Measurements from ENCODE around the gene MAST3.
"Not testable (repeated sequence)": the region's sequence is repeated elsewhere in the genome, so short reads cannot be mapped to it uniquely, and the experiment has no call there.

MAST3 gene

GRCh38 chr19:18086590-18087138 is 10.9 kb upstream of the MAST3 start, which contains the start of gene IL12RB1:
Gene IL12RB1, minus strand, starts transcription at chr19:18086934. Its CDS starts 111 bp downstream, at chr19:18086823.
- in situ Hi-C loops (cut with MboI; ENCODE audit: low sequenced_read_pairs) = no loop called here

GRCh38 chr19:18089096-18089541 is 8.5 kb upstream of the MAST3 start:
- in situ Hi-C loops (cut with MboI; ENCODE audit: low sequenced_read_pairs) = not testable (repeated sequence)

GRCh38 chr19:18089726-18090125 is 7.9 kb upstream of the MAST3 start:
- in situ Hi-C loops (cut with MboI; ENCODE audit: low sequenced_read_pairs) = no loop called here

- in situ Hi-C loops (cut with MboI; ENCODE audit: low sequenced_read_pairs) = no loop called here
Observed at GRCh38 chr19:18090545-18091216, 6.9 kb upstream of the MAST3 start.

- in situ Hi-C loops (cut with MboI; ENCODE audit: low sequenced_read_pairs) = no loop called here
Observed at GRCh38 chr19:18091217-18091608, 6.4 kb upstream of the MAST3 start.

- in situ Hi-C loops (cut with MboI; ENCODE audit: low sequenced_read_pairs) = no loop called here
Observed at GRCh38 chr19:18093439-18094161, 4.0 kb upstream of the MAST3 start.

GRCh38 chr19:18096258-18096657 is 1.3 kb upstream of the MAST3 start:
- in situ Hi-C loops (cut with MboI; ENCODE audit: low sequenced_read_pairs) = no loop called here

GRCh38 chr19:18097993-18098890 is 664 bp downstream of the MAST3 start:
- in situ Hi-C loops (cut with MboI; ENCODE audit: low sequenced_read_pairs) = no loop called here

GRCh38 chr19:18098891-18099622 is 1.5 kb downstream of the MAST3 start:
- in situ Hi-C loops (cut with MboI; ENCODE audit: low sequenced_read_pairs) = no loop called here

GRCh38 chr19:18099623-18099995 is 2.0 kb downstream of the MAST3 start:
- in situ Hi-C loops (cut with MboI; ENCODE audit: low sequenced_read_pairs) = no loop called here

GRCh38 chr19:18100710-18101109 is 3.1 kb downstream of the MAST3 start:
- in situ Hi-C loops (cut with MboI; ENCODE audit: low sequenced_read_pairs) = no loop called here

- in situ Hi-C loops (cut with MboI; ENCODE audit: low sequenced_read_pairs) = no loop called here
Observed at GRCh38 chr19:18101268-18101667, 3.7 kb downstream of the MAST3 start.

GRCh38 chr19:18102916-18103542 is 5.5 kb downstream of the MAST3 start:
- in situ Hi-C loops (cut with MboI; ENCODE audit: low sequenced_read_pairs) = no loop called here

GRCh38 chr19:18104793-18105131 is 7.2 kb downstream of the MAST3 start:
- in situ Hi-C loops (cut with MboI; ENCODE audit: low sequenced_read_pairs) = no loop called here

- in situ Hi-C loops (cut with MboI; ENCODE audit: low sequenced_read_pairs) = not testable (repeated sequence)
Observed at GRCh38 chr19:18105259-18105658, 7.7 kb downstream of the MAST3 start.

GRCh38 chr19:18107235-18107634 is 9.7 kb downstream of the MAST3 start:
- in situ Hi-C loops (cut with MboI; ENCODE audit: low sequenced_read_pairs) = no loop called here

GRCh38 chr19:18108897-18109296 is 11.3 kb downstream of the MAST3 start:
- in situ Hi-C loops (cut with MboI; ENCODE audit: low sequenced_read_pairs) = no loop called here

GRCh38 chr19:18109341-18109732 is 11.8 kb downstream of the MAST3 start:
- in situ Hi-C loops (cut with MboI; ENCODE audit: low sequenced_read_pairs) = no loop called here

GRCh38 chr19:18109733-18110608 is 12.4 kb downstream of the MAST3 start:
- in situ Hi-C loops (cut with MboI; ENCODE audit: low sequenced_read_pairs) = no loop called here
